Psoas muscle (tissue), 8 donors: ENCODE data around the gene BCAR3. TPM values are rescaled to one million over a fixed set of nuclear protein-coding genes. Genes with fewer than 3 reads are reported as not detected.

Experiments
- ATAC-seq, 4 donors: fragments of 200-7000 bp; cut with Tn5 transposase; one replicate each; pipeline ENCODE4 v1.9.1; 2020; ENCODE audit warnings: moderate library complexity in 3 of 4, mild to moderate bottlenecking in 2 of 4
- DNase-seq, 2 donors: peaks; one replicate each; pipeline ENCODE4 v3.0.0-alpha.2; 2020
- H3K27ac ChIP-seq: fragments of 200-600 bp; one replicate; pipeline ENCODE4 v1.8.0; 2022
- H3K27me3 ChIP-seq, 3 donors: fragments of 200-600 bp in 1 of 3; one replicate each; pipeline versions ENCODE4 v1.6.1 to v1.8.0; 2013 to 2022; ENCODE audit warnings: low read length in 2 of 3, mild to moderate bottlenecking in 2 of 3, moderate library complexity in 1 of 3; ENCODE audit not compliant: insufficient read depth in 3 of 3
- H3K36me3 ChIP-seq, 2 donors: fragments of 200-600 bp in 1 of 2; one replicate each; pipeline versions ENCODE4 v1.6.1 to v1.8.0; 2013 to 2022; ENCODE audit warnings: low read depth in 1 of 2, mild to moderate bottlenecking in 1 of 2, moderate library complexity in 1 of 2; ENCODE audit not compliant: insufficient read depth in 1 of 2
- H3K4me1 ChIP-seq: fragments of 200-600 bp; one replicate; pipeline ENCODE4 v1.8.0; 2022
- H3K4me3 ChIP-seq: fragments of 200-600 bp; one replicate; pipeline ENCODE4 v1.8.0; 2022; ENCODE audit warnings: mild to moderate bottlenecking
- H3K9me3 ChIP-seq: fragments of 200-600 bp; one replicate; pipeline ENCODE4 v1.8.0; 2022
- CTCF ChIP-seq: fragments of 200-600 bp; IDR thresholded peaks from one replicate; pipeline ENCODE4 v1.8.0; 2022; ENCODE audit warnings: antibody characterized with exemption
- WGBS, 3 donors: extraction: QIAGEN DNeasy Blood & Tissue Kit; methylation state at CpG; one replicate each; pipeline versions ENCODE4 v1.1.6 to v1.1.7; 2013; 5-methylcytosine and 5-hydroxymethylcytosine counted together
- intact Hi-C, 2 donors: fragments of 100-400 bp; cut with DNase I; formaldehyde crosslinking; loops; one replicate each; pipeline versions ENCODE4 v1.11.0 to v1.14.2; 2022
- polyA plus RNA-seq, 3 donors: library from polyadenylated mRNA; stranded (reverse); fragments of 200-250 nt; gene quantifications; one replicate each; pipeline ENCODE4 v1.2.3, GENCODE V29; 2013
- total RNA-seq, 4 donors: library from RNA; stranded (reverse); fragmentation: NEBNext Ultra II Directional in 2 of 4; extraction: Animal tissue kit (Norgen Biotek cat#: 25700) in 2 of 4; gene quantifications; one replicate each; pipeline versions ENCODE4 v1.2.1 to v1.2.4, GENCODE V29; 2021 to 2023
- donor health status: healthy with polysubstance abuse.
- donor health status: DM: no; HTN: no; CAD: no; lungs with moderate emphysema.
- donor health status: Bipolar disorder and iron deficiency.
- donor health status: healthy.
- donor health status: DM: yes; HTN: yes; CAD: no.
- donor health status: DM: no; HTN: no; CAD: no.
- donor health status: DM: no; HTN: no; CAD: no.
- donor health status: DM: yes; HTN: yes; CAD: no.

Gene BCAR3
- total and polyA plus RNA-seq, 7 donors = 15.8 to 64.1 (median 18.4) TPM

DNA sequence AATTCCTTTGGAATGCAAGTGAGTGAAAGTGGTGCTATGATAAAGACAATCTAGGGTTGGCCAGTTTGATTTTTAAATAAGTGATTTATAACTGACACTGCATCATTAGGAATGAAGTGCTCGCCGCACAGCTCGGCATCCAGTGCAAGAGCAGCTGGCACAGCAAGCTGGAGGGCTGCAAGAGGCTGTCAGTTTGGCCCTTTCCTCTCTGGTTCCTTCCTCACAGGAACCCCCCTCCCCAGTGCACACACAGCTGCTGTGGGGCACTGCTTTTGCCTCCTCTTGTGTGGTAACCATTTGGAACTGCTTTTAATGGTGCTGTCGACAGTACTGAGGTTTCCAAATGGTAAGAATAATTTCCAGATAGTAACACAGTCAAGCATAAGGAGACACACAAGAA lies 10.4 kb upstream of the BCAR3 start:
- H3K36me3 ChIP-seq = no peaks in the 10 kb centered on the region
- no peaks in the 10 kb centered on the region for H3K9me3 ChIP-seq
- no peak for DNase-seq
- intact Hi-C loops = no loop called here
- H3K27ac ChIP-seq = no peak overlapping the region
- no peak for ATAC-seq
- H3K4me1 ChIP-seq = no peaks in the 10 kb centered on the region
- H3K27me3 ChIP-seq = no peaks in the 10 kb centered on the region
- no peak overlapping the region for H3K4me3 ChIP-seq
- TF ChIP-seq CTCF = no peak
- 43 to 53% (median 50%) methylated on average over 4 of the region's 4 CpGs for WGBS, 3 donors

GRCh38 chr1:93690921-93691789 lies 9.5 kb upstream of the BCAR3 start:
- DNase-seq = no peak
- H3K9me3 ChIP-seq = no peaks in the 10 kb centered on the region
- no peak overlapping the region for H3K27ac ChIP-seq
- WGBS, 3 donors = 72 to 78% (median 76%) methylated on average over 4 of the region's 4 CpGs
- ATAC-seq = no peak
- H3K4me1 ChIP-seq = no peaks in the 10 kb centered on the region
- H3K27me3 ChIP-seq = no peaks in the 10 kb centered on the region
- no peak for TF ChIP-seq CTCF
- no peak overlapping the region for H3K4me3 ChIP-seq
- no peaks in the 10 kb centered on the region for H3K36me3 ChIP-seq
- intact Hi-C loops = no loop called here

DNA sequence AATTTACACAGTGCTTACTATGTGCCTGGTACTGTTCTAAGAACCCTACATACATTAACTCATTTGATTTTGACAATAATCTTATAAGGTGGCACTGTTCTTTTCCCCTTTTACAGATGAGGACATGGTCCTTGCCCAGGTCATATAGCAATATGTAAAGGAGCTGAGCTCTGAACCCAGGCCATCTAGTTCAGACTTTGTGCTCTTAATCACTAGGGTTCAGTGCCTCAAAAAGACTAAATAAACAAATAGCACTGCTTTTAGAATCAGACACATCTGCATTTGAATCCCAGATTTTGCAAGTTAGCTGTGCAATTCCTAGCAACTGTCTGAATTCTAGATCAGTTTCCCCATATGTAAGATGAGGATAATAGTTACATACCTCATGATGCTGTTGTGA lies 8.7 kb upstream of the BCAR3 start:
- intact Hi-C loops = no loop called here

GRCh38 chr1:93689521-93690223 lies 8.0 kb upstream of the BCAR3 start:
- Histone ChIP-seq H3K36me3 (no peaks in the 10 kb centered on the region), H3K27me3 (no peaks in the 10 kb centered on the region), H3K4me3 (no peak overlapping the region), H3K27ac (no peak overlapping the region), H3K9me3 (no peaks in the 10 kb centered on the region), H3K4me1 (no peaks in the 10 kb centered on the region)
- intact Hi-C loops = loop anchor here in 1 of 2 donors (5.0 kb wide), 1 partner anchor 57 kb away; no protein-coding TSS in a partner anchor
- no peak for TF ChIP-seq CTCF
- 95 to 98% (median 95%) methylated on average over 5 of the region's 5 CpGs for WGBS, 3 donors
- DNase-seq (no peak), ATAC-seq (no peak)

More for the DNA sequence above, 8.7 kb upstream of the BCAR3 start:
- H3K4me3 ChIP-seq = no peak overlapping the region
- DNase-seq = no peak
- H3K4me1 ChIP-seq = no peaks in the 10 kb centered on the region
- no peak for TF ChIP-seq CTCF
- no peak for ATAC-seq
- no peak overlapping the region for H3K27ac ChIP-seq
- no peaks in the 10 kb centered on the region for H3K27me3 ChIP-seq
- H3K36me3 ChIP-seq = no peaks in the 10 kb centered on the region
- no peaks in the 10 kb centered on the region for H3K9me3 ChIP-seq
